Measurements from ENCODE around the gene PRSS56. TPM values are rescaled to one million over a fixed set of nuclear protein-coding genes. Genes with fewer than 3 reads are reported as not detected.
A peak's percentile ranks its signal among the peaks of the same experiment; 100 is the strongest.

PRSS56 gene
- polyA plus RNA-seq, result not detected
- long read RNA-seq, donor 1, result 0 reads
- long read RNA-seq, donor 2, result 0 reads
- long read RNA-seq, donor 3, result 0 reads
- long read RNA-seq, donor 4, result 0 reads
- long read RNA-seq, donor 5, result 0 reads
- long read RNA-seq, donor 6, result 0 reads
- long read RNA-seq, donor 7, result 0 reads
- long read RNA-seq, donor 8, result 0 reads
- long read RNA-seq, donor 9, result 0 reads
- long read RNA-seq, donor 10, result 0 reads

GRCh38 chr2:232519581-232520438 lies at the start of gene PRSS56:
Gene PRSS56 (plus strand): TSS chr2:232520388. CDS start chr2:232520599, 211 bp downstream.
- Histone ChIP-seq H3K27ac (ENCODE audit: low read depth in 1 of 3, low read length in 2 of 3) (no peak within 1 kb of the TSS), H3K27me3 (ENCODE audit: control insufficient read depth in 3 of 3, insufficient read depth in 3 of 3, low read length in 3 of 3) (peaks cover 15 to 50% (median 23%) of the 10 kb centered on the region in 3 donors), H3K4me1 (ENCODE audit: control insufficient read depth in 3 of 3, insufficient read depth in 2 of 3, low read depth in 1 of 3, low read length in 2 of 3) (peaks cover 0 to 33% (median 0%) of the 10 kb centered on the region in 3 donors), H3K9me3 (ENCODE audit: control insufficient read depth in 2 of 2, insufficient read depth in 1 of 2, low read depth in 1 of 2, low read length in 1 of 2) (no peaks in the 10 kb centered on the region), H3K36me3 (ENCODE audit: control insufficient read depth in 3 of 3, insufficient read depth in 2 of 3, low read depth in 1 of 3, low read length in 3 of 3) (no peaks in the 10 kb centered on the region), H3K4me3 (ENCODE audit: low read depth in 1 of 3, low read length in 3 of 3) (no peak within 1 kb of the TSS)
- DNase-seq (no peak), FAIRE-seq (no peak)
- 63 to 66% (median 65%) methylated on average over 18 to 19 of the region's 19 CpGs for WGBS, 3 donors

- H3K4me3 ChIP-seq (ENCODE audit: low read depth in 1 of 3, low read length in 3 of 3), result no peak overlapping the region
- FAIRE-seq (no peak), DNase-seq (peak in 1 of 2 donors; percentile 27)
- 28 to 32% (median 28%) methylated on average over 6 of the region's 6 CpGs for WGBS, 3 donors
- peaks cover 0 to 2% of the 10 kb centered on the region in 2 donors for H3K9me3 ChIP-seq (ENCODE audit: control insufficient read depth in 2 of 2, insufficient read depth in 1 of 2, low read depth in 1 of 2, low read length in 1 of 2)
- no peak overlapping the region for H3K27ac ChIP-seq (ENCODE audit: low read depth in 1 of 3, low read length in 2 of 3)
- no peaks in the 10 kb centered on the region for H3K36me3 ChIP-seq (ENCODE audit: control insufficient read depth in 3 of 3, insufficient read depth in 2 of 3, low read depth in 1 of 3, low read length in 3 of 3)
- no peaks in the 10 kb centered on the region for H3K4me1 ChIP-seq (ENCODE audit: control insufficient read depth in 3 of 3, insufficient read depth in 2 of 3, low read depth in 1 of 3, low read length in 2 of 3)
- H3K27me3 ChIP-seq (ENCODE audit: control insufficient read depth in 3 of 3, insufficient read depth in 3 of 3, low read length in 3 of 3), result peaks cover 0 to 20% (median 4%) of the 10 kb centered on the region in 3 donors
Measured at GRCh38 chr2:232473467-232473890, 46.7 kb upstream of the PRSS56 start.

- peaks cover 0 to 21% (median 4%) of the 10 kb centered on the region in 3 donors for H3K27me3 ChIP-seq (ENCODE audit: control insufficient read depth in 3 of 3, insufficient read depth in 3 of 3, low read length in 3 of 3)
- H3K36me3 ChIP-seq (ENCODE audit: control insufficient read depth in 3 of 3, insufficient read depth in 2 of 3, low read depth in 1 of 3, low read length in 3 of 3), result no peaks in the 10 kb centered on the region
- H3K27ac ChIP-seq (ENCODE audit: low read depth in 1 of 3, low read length in 2 of 3), result no peak overlapping the region
- no peaks in the 10 kb centered on the region for H3K4me1 ChIP-seq (ENCODE audit: control insufficient read depth in 3 of 3, insufficient read depth in 2 of 3, low read depth in 1 of 3, low read length in 2 of 3)
- DNase-seq, result no peak
- H3K4me3 ChIP-seq (ENCODE audit: low read depth in 1 of 3, low read length in 3 of 3), result no peak overlapping the region
- FAIRE-seq, result no peak
- 49 to 66% (median 60%) methylated on average over 2 of the region's 2 CpGs for WGBS, 3 donors
- H3K9me3 ChIP-seq (ENCODE audit: control insufficient read depth in 2 of 2, insufficient read depth in 1 of 2, low read depth in 1 of 2, low read length in 1 of 2), result peaks cover 0 to 2% of the 10 kb centered on the region in 2 donors
Measured at GRCh38 chr2:232476045-232476444, 44.1 kb upstream of the PRSS56 start.

- Histone ChIP-seq H3K27ac (ENCODE audit: low read depth in 1 of 3, low read length in 2 of 3) (no peak overlapping the region), H3K36me3 (ENCODE audit: control insufficient read depth in 3 of 3, insufficient read depth in 2 of 3, low read depth in 1 of 3, low read length in 3 of 3) (no peaks in the 10 kb centered on the region), H3K9me3 (ENCODE audit: control insufficient read depth in 2 of 2, insufficient read depth in 1 of 2, low read depth in 1 of 2, low read length in 1 of 2) (peaks cover 0 to 2% of the 10 kb centered on the region in 2 donors), H3K27me3 (ENCODE audit: control insufficient read depth in 3 of 3, insufficient read depth in 3 of 3, low read length in 3 of 3) (peaks cover 0 to 26% (median 4%) of the 10 kb centered on the region in 3 donors), H3K4me1 (ENCODE audit: control insufficient read depth in 3 of 3, insufficient read depth in 2 of 3, low read depth in 1 of 3, low read length in 2 of 3) (no peaks in the 10 kb centered on the region), H3K4me3 (ENCODE audit: low read depth in 1 of 3, low read length in 3 of 3) (no peak overlapping the region)
- FAIRE-seq (no peak), DNase-seq (no peak)
- WGBS, 3 donors, result 85 to 92% (median 87%) methylated on average over 7 of the region's 7 CpGs
Measured at GRCh38 chr2:232476791-232477190, 43.4 kb upstream of the PRSS56 start.

- peaks cover 0 to 29% (median 4%) of the 10 kb centered on the region in 3 donors for H3K27me3 ChIP-seq (ENCODE audit: control insufficient read depth in 3 of 3, insufficient read depth in 3 of 3, low read length in 3 of 3)
- no peaks in the 10 kb centered on the region for H3K9me3 ChIP-seq (ENCODE audit: control insufficient read depth in 2 of 2, insufficient read depth in 1 of 2, low read depth in 1 of 2, low read length in 1 of 2)
- FAIRE-seq (no peak), DNase-seq (no peak)
- no peak overlapping the region for H3K27ac ChIP-seq (ENCODE audit: low read depth in 1 of 3, low read length in 2 of 3)
- no peaks in the 10 kb centered on the region for H3K4me1 ChIP-seq (ENCODE audit: control insufficient read depth in 3 of 3, insufficient read depth in 2 of 3, low read depth in 1 of 3, low read length in 2 of 3)
- no peak overlapping the region for H3K4me3 ChIP-seq (ENCODE audit: low read depth in 1 of 3, low read length in 3 of 3)
- no peaks in the 10 kb centered on the region for H3K36me3 ChIP-seq (ENCODE audit: control insufficient read depth in 3 of 3, insufficient read depth in 2 of 3, low read depth in 1 of 3, low read length in 3 of 3)
- WGBS, 3 donors, result 82 to 92% (median 89%) methylated on average over 13 of the region's 13 CpGs
Measured at GRCh38 chr2:232477751-232478510, 42.3 kb upstream of the PRSS56 start.

GRCh38 chr2:232478571-232479340 lies 41.4 kb upstream of the PRSS56 start:
- peaks cover 0 to 30% (median 3%) of the 10 kb centered on the region in 3 donors for H3K27me3 ChIP-seq (ENCODE audit: control insufficient read depth in 3 of 3, insufficient read depth in 3 of 3, low read length in 3 of 3)

GRCh38 chr2:232479341-232480200 lies 40.6 kb upstream of the PRSS56 start:
- WGBS, 3 donors, result 48 to 72% (median 61%) methylated on average over 20 to 21 of the region's 21 CpGs
- Histone ChIP-seq H3K4me1 (ENCODE audit: control insufficient read depth in 3 of 3, insufficient read depth in 2 of 3, low read depth in 1 of 3, low read length in 2 of 3) (no peaks in the 10 kb centered on the region), H3K36me3 (ENCODE audit: control insufficient read depth in 3 of 3, insufficient read depth in 2 of 3, low read depth in 1 of 3, low read length in 3 of 3) (no peaks in the 10 kb centered on the region), H3K9me3 (ENCODE audit: control insufficient read depth in 2 of 2, insufficient read depth in 1 of 2, low read depth in 1 of 2, low read length in 1 of 2) (no peaks in the 10 kb centered on the region), H3K27me3 (ENCODE audit: control insufficient read depth in 3 of 3, insufficient read depth in 3 of 3, low read length in 3 of 3) (peaks cover 0 to 30% (median 7%) of the 10 kb centered on the region in 3 donors), H3K27ac (ENCODE audit: low read depth in 1 of 3, low read length in 2 of 3) (no peak overlapping the region), H3K4me3 (ENCODE audit: low read depth in 1 of 3, low read length in 3 of 3) (no peak overlapping the region)
- DNase-seq, result no peak
- no peak for FAIRE-seq

More at GRCh38 chr2:232478571-232479340, 41.4 kb upstream of the PRSS56 start:
- Histone ChIP-seq H3K4me1 (ENCODE audit: control insufficient read depth in 3 of 3, insufficient read depth in 2 of 3, low read depth in 1 of 3, low read length in 2 of 3) (no peaks in the 10 kb centered on the region), H3K4me3 (ENCODE audit: low read depth in 1 of 3, low read length in 3 of 3) (no peak overlapping the region), H3K36me3 (ENCODE audit: control insufficient read depth in 3 of 3, insufficient read depth in 2 of 3, low read depth in 1 of 3, low read length in 3 of 3) (no peaks in the 10 kb centered on the region), H3K9me3 (ENCODE audit: control insufficient read depth in 2 of 2, insufficient read depth in 1 of 2, low read depth in 1 of 2, low read length in 1 of 2) (no peaks in the 10 kb centered on the region), H3K27ac (ENCODE audit: low read depth in 1 of 3, low read length in 2 of 3) (no peak overlapping the region)
- FAIRE-seq (no peak), DNase-seq (no peak)
- WGBS, 3 donors, result 46 to 68% (median 57%) methylated on average over 19 of the region's 19 CpGs

Data from small intestine (tissue), 16 donors.